HepG2 (cell line): Measurements from ENCODE around the gene ANKRD11. TPM values are rescaled to one million over a fixed set of nuclear protein-coding genes. Genes with fewer than 3 reads are reported as not detected.

Experiments used
- ATAC-seq: fragments of 200-7000 bp; cut with Tn5 transposase; 3 replicates; pipeline ENCODE4 v1.9.1; 2020; ENCODE audit warnings: mild to moderate bottlenecking, moderate library complexity
- BruUV-seq: library from RNA; stranded (reverse); fragments of 400-500 nt; replicated peaks from 2 replicates; lab custom pipeline; 2021; lab: Mats Ljungman, UMichigan
- CTCF ChIA-PET: fragments of 300-600 bp; formaldehyde crosslinking; extraction: SDS; loops from one replicate; lab custom pipeline; 2021; ENCODE audit warnings: low total read pairs, inconsistent platforms, low intra/inter-chr PET ratio; lab: Yijun Ruan, JAX
- POLR2A ChIA-PET: fragments of 350-600 bp; sonication (Branson Sonifier 250); formaldehyde crosslinking; loops from one replicate; lab custom pipeline; 2020; ENCODE audit warnings: antibody characterized with exemption, inconsistent platforms; lab: Yijun Ruan, JAX
- DNase-seq: peaks from one replicate; pipeline ENCODE4 v3.0.0-alpha.2; 2015; ENCODE audit warnings: low spot score
- FAIRE-seq: peaks from 3 replicates; lab custom pipeline; 2011; peaks lifted over from hg19 to GRCh38; lab: Jason Lieb, UNC
- H2AFZ ChIP-seq: one replicate; pipeline ENCODE4 v1.6.1; 2011; ENCODE audit warnings: low read length, inconsistent platforms
- H3K27ac ChIP-seq: fragments of 300-600 bp; 3 replicates; pipeline ENCODE4 v1.8.0; 2011; ENCODE audit warnings: mixed run types, mild to moderate bottlenecking, mixed read lengths, low read length, inconsistent platforms; ENCODE audit not compliant: insufficient read depth; ENCODE audit errors: extremely low read length
- H3K27me3 ChIP-seq, 2 experiments: fragments of 200-600 bp in 1 of 2; 2 replicates in 1 of 2; 3 replicates in 1 of 2; pipeline versions ENCODE4 v1.6.0 to v1.8.0; 2011; ENCODE audit warnings: low read length in 2 of 2, mild to moderate bottlenecking in 2 of 2, moderate library complexity in 2 of 2, inconsistent platforms in 1 of 2; ENCODE audit not compliant: insufficient read depth in 2 of 2, control insufficient read depth in 1 of 2
- H3K36me3 ChIP-seq, 2 experiments: fragments of 200-600 bp in 1 of 2; replicated peaks in 1 of 2; 2 replicates in 1 of 2; 3 replicates in 1 of 2; pipeline versions ENCODE4 v1.5.1 to v1.8.0; 2011; ENCODE audit warnings: low read length in 2 of 2, inconsistent platforms in 1 of 2; ENCODE audit not compliant: insufficient read depth in 2 of 2, control insufficient read depth in 1 of 2
- H3K4me1 ChIP-seq: 2 replicates; pipeline ENCODE4 v1.5.1; 2012; ENCODE audit warnings: low read length, inconsistent platforms; ENCODE audit not compliant: insufficient read depth
- H3K4me2 ChIP-seq: 2 replicates; pipeline ENCODE4 v1.6.0; 2011; ENCODE audit warnings: low read depth, low read length, inconsistent platforms
- H3K4me3 ChIP-seq, 3 experiments: fragments of 200-600 bp in 1 of 3; sonication (generic), shearing (Covaris generic) in 1 of 3; replicated peaks in 1 of 3; 2 replicates each; pipeline ENCODE4 v1.5.1; 2011 to 2016; ENCODE audit warnings: low read length in 3 of 3, inconsistent platforms in 2 of 3, low read depth in 2 of 3, mild to moderate bottlenecking in 2 of 3, control low read depth in 1 of 3, mixed read lengths in 1 of 3; ENCODE audit not compliant: insufficient read depth in 1 of 3
- H3K79me2 ChIP-seq: one replicate; pipeline ENCODE4 v1.6.1; 2011; ENCODE audit warnings: low read length, inconsistent platforms; ENCODE audit not compliant: insufficient read depth
- H3K9ac ChIP-seq: 2 replicates; pipeline ENCODE4 v1.6.0; 2011; ENCODE audit warnings: mild to moderate bottlenecking, low read depth, low read length, inconsistent platforms; ENCODE audit not compliant: insufficient read depth
- H3K9me3 ChIP-seq: 2 replicates; pipeline ENCODE4 v1.5.1; 2012; ENCODE audit warnings: mild to moderate bottlenecking, low read length
- H4K20me1 ChIP-seq: 2 replicates; pipeline ENCODE4 v1.6.0; 2011; ENCODE audit warnings: inconsistent platforms, mild to moderate bottlenecking, low read length, moderate library complexity; ENCODE audit not compliant: insufficient read depth
- EP300 ChIP-seq, 3 experiments: sonication (generic) in 1 of 3; formaldehyde crosslinking in 1 of 3; IDR thresholded peaks; 2 replicates each; pipeline versions ENCODE4 v1.5.1 to v1.6.1; 2011 to 2020; ENCODE audit warnings: low read depth in 2 of 3, low read length in 2 of 3, borderline replicate concordance in 1 of 3, improper control_type of control experiment in 1 of 3, mild to moderate bottlenecking in 1 of 3, missing genetic modification reagents in 1 of 3, moderate library complexity in 1 of 3
- ERF ChIP-seq: IDR thresholded peaks from 2 replicates; pipeline ENCODE4 v1.6.1; 2018; ENCODE audit warnings: missing biosample characterization, missing genetic modification reagents
- MAFF ChIP-seq: IDR thresholded peaks from 2 replicates; pipeline ENCODE4 v1.6.1; 2011; ENCODE audit warnings: low read depth, low read length, improper control_type of control experiment
- NFATC3 ChIP-seq: sonication (generic); formaldehyde crosslinking; IDR thresholded peaks from 2 replicates; pipeline ENCODE4 v1.5.1; 2020; ENCODE audit warnings: mild to moderate bottlenecking, missing genetic modification reagents
- RBM22 ChIP-seq: fragments of 200-400 bp; formaldehyde crosslinking; optimal IDR thresholded peaks from 2 replicates; pipeline ENCODE3; 2017; ENCODE audit warnings: mild to moderate bottlenecking, low read length, moderate library complexity
- SKI ChIP-seq: fragments of 450-650 bp; IDR thresholded peaks from one replicate; pipeline ENCODE4 v1.6.1; 2018; ENCODE audit warnings: mild to moderate bottlenecking; ENCODE audit not compliant: partially characterized antibody
- TBP ChIP-seq: sonication (generic); formaldehyde crosslinking; IDR thresholded peaks from 2 replicates; pipeline ENCODE4 v1.5.0; 2020; ENCODE audit warnings: missing genetic modification reagents
- TBX2 ChIP-seq: sonication (generic); formaldehyde crosslinking; IDR thresholded peaks from 2 replicates; pipeline ENCODE4 v1.5.0; 2020; ENCODE audit warnings: missing genetic modification reagents, mild to moderate bottlenecking, borderline replicate concordance
- ZFP1 ChIP-seq: IDR thresholded peaks from 2 replicates; pipeline ENCODE4 v1.6.1; 2016
- ZNF446 ChIP-seq: sonication (generic); formaldehyde crosslinking; IDR thresholded peaks from 2 replicates; pipeline ENCODE4 v1.5.0; 2020; ENCODE audit warnings: mild to moderate bottlenecking, missing genetic modification reagents
- ZNF619 ChIP-seq: sonication (generic); formaldehyde crosslinking; IDR thresholded peaks from 2 replicates; pipeline ENCODE4 v1.4.0; 2020; ENCODE audit warnings: mild to moderate bottlenecking, missing genetic modification reagents
- ZNF788 ChIP-seq: sonication (generic); formaldehyde crosslinking; IDR thresholded peaks from 2 replicates; pipeline ENCODE4 v1.5.0; 2020; ENCODE audit warnings: mild to moderate bottlenecking, missing genetic modification reagents, borderline replicate concordance
- ZNF891 ChIP-seq: sonication (generic); formaldehyde crosslinking; IDR thresholded peaks from 2 replicates; pipeline ENCODE4 v1.5.0; 2020; ENCODE audit warnings: mild to moderate bottlenecking, missing genetic modification reagents
- ZSCAN20 ChIP-seq: sonication (generic); formaldehyde crosslinking; IDR thresholded peaks from 2 replicates; pipeline ENCODE4 v1.4.0; 2020; ENCODE audit warnings: missing genetic modification reagents, mild to moderate bottlenecking, borderline replicate concordance
- ZSCAN29 ChIP-seq: sonication (generic); formaldehyde crosslinking; conservative IDR thresholded peaks from 2 replicates; pipeline ENCODE4 v1.4.0; 2020; ENCODE audit warnings: mild to moderate bottlenecking, missing genetic modification reagents
- WGBS: methylation state at CpG from one replicate; pipeline ENCODE4 v1.1.6; 2017; ENCODE audit warnings: low lambda C conversion rate; 5-methylcytosine and 5-hydroxymethylcytosine counted together
- in situ Hi-C: cut with HindIII; loops from 2 replicates; pipeline ENCODE4 v1.10.0; 2017; ENCODE audit warnings: low pct_unique_long_range_greater_than_20kb; ENCODE audit not compliant: extremely low pct_ligation_motif_present
- intact Hi-C: fragments of 100-400 bp; cut with micrococcal nuclease; formaldehyde crosslinking; loops from one replicate; pipeline ENCODE4 v1.10.0; 2022; ENCODE audit not compliant: unreplicated experiment
- polyA plus RNA-seq, 8 experiments: library from polyadenylated mRNA; depleted of rRNA in 3 of 8; stranded (reverse) in 7 of 8; unstranded in 1 of 8; fragments of >200 nt; fragmentation: Illumina TruSeq in 4 of 8; extraction: Trizol in 4 of 8; gene quantifications; 2 replicates each; pipeline versions ENCODE4 v1.2.1 to v1.2.3, GENCODE V29; 2011 to 2016; ENCODE audit warnings: low read depth in 4 of 8, missing spikeins in 1 of 8, mixed read lengths in 1 of 8; ENCODE audit not compliant: insufficient read depth in 1 of 8
- total RNA-seq, 5 experiments: library from RNA; depleted of rRNA; stranded (reverse); fragments of >200 nt; fragmentation: Illumina TruSeq; extraction: Trizol; gene quantifications; 2 replicates each; pipeline ENCODE4 v1.2.3, GENCODE V29; 2016; ENCODE audit warnings: low read depth in 1 of 5
- TF ChIP-seq, protein P1 (sequence below): sonication (generic); formaldehyde crosslinking; IDR thresholded peaks from 2 replicates; pipeline ENCODE4 v1.4.0; 2020; ENCODE audit warnings: missing genetic modification reagents, borderline replicate concordance
- TF ChIP-seq, protein P2 (sequence below): sonication (generic); formaldehyde crosslinking; IDR thresholded peaks from 2 replicates; pipeline ENCODE4 v1.4.0; 2020; ENCODE audit warnings: low read depth, mild to moderate bottlenecking, missing genetic modification reagents
- TF ChIP-seq, protein P3 (sequence below): sonication (generic); formaldehyde crosslinking; IDR thresholded peaks from 2 replicates; pipeline ENCODE4 v1.5.0; 2020; ENCODE audit warnings: missing genetic modification reagents, mild to moderate bottlenecking, borderline replicate concordance
- TF ChIP-seq, protein P4 (sequence below): sonication (generic); formaldehyde crosslinking; IDR thresholded peaks from 2 replicates; pipeline ENCODE4 v1.4.0; 2020; ENCODE audit warnings: mild to moderate bottlenecking, low read depth, missing genetic modification reagents

Gene ANKRD11
- total and polyA plus RNA-seq, 2 of the 13 experiments (the other 11 are each of a cell fraction or from before 2014, with no cell fraction given): 21.4 to 38.4 TPM

DNA sequence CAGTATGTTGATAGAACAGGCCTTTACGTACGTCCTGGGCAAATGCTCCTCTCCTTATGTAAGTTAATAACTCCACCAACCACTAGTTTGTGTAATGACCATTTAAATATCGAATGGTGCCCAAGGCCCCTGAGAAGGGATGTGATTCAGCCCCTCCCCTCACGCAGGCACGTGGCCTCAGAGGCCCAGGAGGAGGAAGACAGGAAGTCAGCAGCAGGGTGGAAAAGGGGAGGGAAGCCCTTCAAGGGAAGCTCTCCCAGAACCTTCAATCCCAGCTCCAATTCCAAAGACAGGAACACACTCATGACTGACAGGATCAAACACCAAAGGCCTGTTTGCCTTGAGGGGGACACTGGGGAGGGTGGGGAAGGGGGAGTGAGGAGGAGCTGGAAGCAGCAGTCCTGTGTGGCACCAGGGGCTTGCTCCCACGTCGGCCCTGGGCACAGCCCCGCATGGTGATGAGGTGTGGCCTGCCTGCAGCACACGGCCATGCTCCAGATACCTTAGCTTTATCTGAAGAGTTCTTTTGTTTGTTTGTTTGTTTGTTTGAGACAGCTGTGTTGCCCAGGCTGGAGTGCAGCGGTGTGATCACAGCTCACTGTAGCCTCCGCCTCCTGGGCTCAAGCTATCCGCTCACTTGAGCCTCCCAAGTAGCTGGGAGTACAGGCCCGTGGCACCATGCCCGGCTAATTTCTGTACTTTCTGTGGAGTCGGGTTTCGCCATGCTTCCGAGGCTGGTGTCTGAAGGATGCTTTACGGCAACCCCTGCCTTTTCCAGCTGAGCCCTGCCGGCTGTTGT, 167.8 kb downstream of the ANKRD11 start (continued):
- TF ChIP-seq, protein P1, sequence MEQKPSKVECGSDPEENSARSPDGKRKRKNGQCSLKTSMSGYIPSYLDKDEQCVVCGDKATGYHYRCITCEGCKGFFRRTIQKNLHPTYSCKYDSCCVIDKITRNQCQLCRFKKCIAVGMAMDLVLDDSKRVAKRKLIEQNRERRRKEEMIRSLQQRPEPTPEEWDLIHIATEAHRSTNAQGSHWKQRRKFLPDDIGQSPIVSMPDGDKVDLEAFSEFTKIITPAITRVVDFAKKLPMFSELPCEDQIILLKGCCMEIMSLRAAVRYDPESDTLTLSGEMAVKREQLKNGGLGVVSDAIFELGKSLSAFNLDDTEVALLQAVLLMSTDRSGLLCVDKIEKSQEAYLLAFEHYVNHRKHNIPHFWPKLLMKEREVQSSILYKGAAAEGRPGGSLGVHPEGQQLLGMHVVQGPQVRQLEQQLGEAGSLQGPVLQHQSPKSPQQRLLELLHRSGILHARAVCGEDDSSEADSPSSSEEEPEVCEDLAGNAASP: no peak
- TF ChIP-seq ERF (CRISPR knock-in tag) (no peak), ZNF619 (CRISPR knock-in tag) (no peak), TBX2 (CRISPR knock-in tag) (no peak)
- TF ChIP-seq, protein P2, sequence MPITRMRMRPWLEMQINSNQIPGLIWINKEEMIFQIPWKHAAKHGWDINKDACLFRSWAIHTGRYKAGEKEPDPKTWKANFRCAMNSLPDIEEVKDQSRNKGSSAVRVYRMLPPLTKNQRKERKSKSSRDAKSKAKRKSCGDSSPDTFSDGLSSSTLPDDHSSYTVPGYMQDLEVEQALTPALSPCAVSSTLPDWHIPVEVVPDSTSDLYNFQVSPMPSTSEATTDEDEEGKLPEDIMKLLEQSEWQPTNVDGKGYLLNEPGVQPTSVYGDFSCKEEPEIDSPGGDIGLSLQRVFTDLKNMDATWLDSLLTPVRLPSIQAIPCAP: no peak

DNA sequence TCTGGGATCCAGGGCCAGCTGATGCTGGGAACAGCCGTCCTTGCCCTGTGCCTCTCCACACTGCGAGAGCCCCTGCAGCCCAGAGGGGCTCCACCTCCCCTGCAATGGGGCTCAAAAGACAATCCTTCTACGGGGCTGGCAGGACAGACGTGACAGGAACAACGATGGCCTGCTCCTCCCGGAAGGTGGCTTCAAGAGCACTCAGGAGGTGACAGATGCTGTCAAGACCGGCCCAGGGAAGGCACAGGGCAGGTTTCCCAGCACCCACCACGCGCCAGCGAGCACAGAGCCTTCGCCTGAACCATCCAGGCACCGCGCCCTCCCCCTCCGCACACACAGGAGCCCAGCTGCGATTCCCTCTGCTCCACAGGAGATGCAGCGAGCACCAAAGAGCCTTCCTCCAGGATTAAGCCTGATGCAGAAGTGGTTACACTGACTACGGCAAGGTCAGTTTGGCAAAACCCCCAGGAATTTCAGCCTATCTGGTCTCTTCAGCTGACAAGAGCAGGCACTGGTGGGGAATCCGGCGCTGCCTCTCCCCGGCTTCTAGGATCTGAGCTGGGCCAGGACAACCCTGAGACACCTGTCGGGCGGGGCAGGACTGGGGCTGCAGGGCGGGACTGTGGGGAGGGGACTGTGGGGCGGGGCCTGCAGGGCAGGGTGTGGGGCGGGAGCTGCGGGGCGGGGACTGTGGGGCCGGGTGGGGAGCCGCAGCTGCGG, 169.4 kb downstream of the ANKRD11 start:
- peaks cover 10 to 40% of the 10 kb centered on the region in 2 experiments for H3K36me3 ChIP-seq
- BruUV-seq: no TSS peak
- no peak overlapping the region for H2AFZ ChIP-seq
- peaks cover 73% of the 10 kb centered on the region for H3K4me1 ChIP-seq
- ChIA-PET CTCF (no interaction called here), POLR2A (no interaction called here)
- H3K9ac ChIP-seq: no peak overlapping the region
- no peak for DNase-seq
- H3K27me3 ChIP-seq: no peaks in the 10 kb centered on the region
- WGBS: 85% methylated on average over 24 of the region's 30 CpGs
- H4K20me1 ChIP-seq: peaks cover 78% of the 10 kb centered on the region
- H3K79me2 ChIP-seq: peaks cover 96% of the 10 kb centered on the region
- peak overlapping the region; percentile 30 for H3K27ac ChIP-seq
- no peak; the same call in 2 of the 3 replicates for ATAC-seq
- H3K4me2 ChIP-seq: peak overlapping the region; percentile 37; the same call in 1 of the 2 replicates
- H3K4me3 ChIP-seq: peak overlapping the region in 1 of 3 experiments; percentile 1; a peak in 1 of 6 replicates
- in situ Hi-C loops: loop anchor here (10.0 kb wide), 1 partner anchor 56 kb away; no protein-coding TSS in a partner anchor
- FAIRE-seq: no peak
- intact Hi-C loops: no loop called here
- no peaks in the 10 kb centered on the region for H3K9me3 ChIP-seq
- TF ChIP-seq ZNF788 (CRISPR knock-in tag) (peak; percentile 1; the same call in 1 of the 2 replicates), EP300 (IDR thresholded peaks at IDR 0.05; ENCODE audit: low read depth in 2 of 2, low read length in 2 of 2) (no peak), EP300 (CRISPR knock-in tag; IDR thresholded peaks at IDR 0.05; ENCODE audit: borderline replicate concordance) (no peak), ZSCAN20 (no peak), RBM22 (peak; percentile 88), SKI (no peak), ZSCAN29 (CRISPR knock-in tag) (no peak), ZNF446 (no peak), ZFP1 (CRISPR knock-in tag) (no peak), TBP (CRISPR knock-in tag) (no peak), NFATC3 (CRISPR knock-in tag) (no peak), MAFF (no peak), ZNF891 (CRISPR knock-in tag) (no peak)
- TF ChIP-seq, protein P3, sequence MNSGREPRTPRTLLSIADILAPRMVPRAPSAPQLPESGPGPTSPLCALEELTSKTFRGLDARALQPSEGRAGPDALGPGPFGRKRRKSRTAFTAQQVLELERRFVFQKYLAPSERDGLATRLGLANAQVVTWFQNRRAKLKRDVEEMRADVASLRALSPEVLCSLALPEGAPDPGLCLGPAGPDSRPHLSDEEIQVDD (CRISPR knock-in tag): peak; percentile 77; the same call in 1 of the 2 replicates
- TF ChIP-seq, protein P4, sequence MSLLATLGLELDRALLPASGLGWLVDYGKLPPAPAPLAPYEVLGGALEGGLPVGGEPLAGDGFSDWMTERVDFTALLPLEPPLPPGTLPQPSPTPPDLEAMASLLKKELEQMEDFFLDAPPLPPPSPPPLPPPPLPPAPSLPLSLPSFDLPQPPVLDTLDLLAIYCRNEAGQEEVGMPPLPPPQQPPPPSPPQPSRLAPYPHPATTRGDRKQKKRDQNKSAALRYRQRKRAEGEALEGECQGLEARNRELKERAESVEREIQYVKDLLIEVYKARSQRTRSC (CRISPR knock-in tag): no peak
